ENCODE data around the gene TMEM235.
A peak's percentile ranks its signal among the peaks of the same experiment; 100 is the strongest.

TMEM235 gene

GRCh38 chr17:78255953-78256706 lies 24.7 kb downstream of the TMEM235 start:
- DNase-seq, result no peak

DNA sequence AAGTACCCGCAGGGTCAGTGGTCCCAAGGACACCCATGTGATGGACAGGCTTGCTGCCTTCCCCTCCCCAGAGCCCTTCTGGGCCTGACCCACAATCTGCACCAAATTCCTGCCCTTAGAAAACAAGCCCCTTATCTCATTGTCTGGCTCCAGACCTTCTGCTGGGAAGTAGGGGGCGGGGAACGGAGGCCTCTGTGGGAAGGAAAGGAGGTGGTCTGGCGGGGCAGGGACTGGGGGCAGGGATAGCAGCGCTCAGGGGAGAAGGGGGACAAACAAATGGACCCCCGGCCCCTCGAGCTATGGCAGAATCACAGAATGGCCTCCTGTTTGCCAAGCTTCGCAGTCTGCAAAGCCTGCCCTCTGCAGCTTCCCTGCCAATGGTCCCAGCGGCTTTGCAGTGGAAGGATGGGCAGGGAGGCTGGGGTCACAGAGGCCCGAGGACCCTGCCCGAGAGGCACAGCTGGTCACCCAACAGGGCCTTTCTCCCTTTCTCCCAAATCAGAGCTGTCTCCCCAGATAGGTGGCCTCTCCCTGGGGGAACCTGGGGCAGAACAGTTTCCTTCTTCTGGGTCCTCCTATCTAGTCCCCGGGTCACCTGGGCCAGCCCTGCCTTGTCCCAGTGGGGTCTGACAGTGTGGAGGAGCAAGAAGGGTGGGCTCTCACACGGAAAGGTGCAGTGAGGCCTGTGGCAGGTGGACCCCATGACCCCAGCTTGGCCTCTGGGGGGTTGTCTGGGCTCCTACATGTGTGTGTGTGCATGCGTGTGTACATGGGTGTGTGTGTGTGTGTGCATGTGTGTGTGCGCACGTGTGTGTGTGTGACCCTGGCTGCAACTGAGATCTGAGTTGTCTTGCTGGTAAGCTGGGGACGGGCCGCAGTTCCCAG lies 25.5 kb downstream of the TMEM235 start:
- no peak for DNase-seq

- DNase-seq, result peak; percentile 6
These were observed 26.4 kb downstream of the TMEM235 start for GRCh38 chr17:78257810-78258322.

DNA sequence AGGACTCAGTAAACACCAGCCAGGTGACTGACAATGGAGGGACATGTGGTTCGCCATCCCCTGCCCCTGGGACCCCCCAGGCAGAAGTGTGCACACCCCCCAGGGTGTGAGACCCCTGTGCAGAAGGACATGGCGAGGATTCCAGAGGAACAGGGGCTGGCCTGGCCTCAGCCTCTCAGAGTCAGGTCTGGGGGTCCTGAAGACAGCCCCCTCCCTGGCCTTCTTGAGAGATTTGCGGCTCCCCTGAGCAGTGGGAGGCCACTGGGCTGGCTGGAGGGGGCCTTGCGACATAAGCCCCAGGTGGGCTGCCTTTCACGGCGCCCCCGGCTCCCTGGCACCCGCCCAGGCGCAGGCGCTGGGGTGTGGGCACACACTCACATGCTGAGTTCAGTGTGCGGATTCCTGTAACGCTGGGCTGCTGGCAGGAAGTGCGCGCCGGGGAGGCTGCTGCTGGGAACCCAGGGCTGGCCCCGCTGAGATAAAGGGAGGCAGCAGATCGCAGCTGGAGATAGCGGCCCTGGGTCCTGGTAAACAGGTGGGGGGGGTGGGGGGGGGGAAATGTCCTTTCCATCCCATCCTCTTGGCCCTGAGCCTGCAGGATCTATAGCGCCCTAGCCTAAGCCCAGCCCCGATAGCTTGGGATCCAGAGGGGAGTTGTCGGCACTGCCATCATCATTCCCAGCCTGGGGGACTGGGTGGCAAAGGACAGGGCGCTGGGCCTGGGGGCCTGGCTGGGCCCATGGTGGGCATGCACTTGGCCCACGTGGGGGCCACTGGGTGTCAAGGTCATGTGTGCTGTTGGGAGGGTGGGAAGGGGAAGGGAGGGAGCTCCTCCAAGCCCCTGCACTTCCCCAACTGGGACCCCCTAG lies 27.1 kb downstream of the TMEM235 start:
- DNase-seq, result peak; percentile 60

- no peak for DNase-seq
These were observed 27.7 kb downstream of the TMEM235 start for GRCh38 chr17:78259192-78259554.

GRCh38 chr17:78263063-78263735 lies 31.8 kb downstream of the TMEM235 start:
- no peak for DNase-seq

- no peak for DNase-seq
These were observed 32.4 kb downstream of the TMEM235 start for GRCh38 chr17:78263736-78264340.

DNA sequence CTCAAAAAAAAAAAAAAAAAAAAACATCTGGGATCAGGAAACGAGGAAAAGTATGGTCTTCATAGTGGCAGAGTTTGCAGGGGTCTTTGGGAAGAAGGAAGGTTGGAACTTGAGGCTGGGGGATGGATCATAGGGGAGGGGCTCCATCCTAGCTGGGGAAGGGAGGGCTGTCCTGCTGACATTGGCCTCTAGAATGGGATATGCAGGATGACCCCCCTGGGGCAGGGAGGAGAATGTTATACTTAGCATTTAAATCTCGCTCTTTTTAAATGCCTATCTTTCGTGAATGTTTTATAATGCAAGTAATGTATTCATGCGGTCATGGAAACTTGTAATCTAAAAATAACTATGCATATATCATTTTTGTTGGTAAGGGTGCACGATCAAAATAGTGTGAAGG lies 33.2 kb downstream of the TMEM235 start:
- no peak for DNase-seq

- no peak for DNase-seq
These were observed 33.7 kb downstream of the TMEM235 start for GRCh38 chr17:78265121-78265520.

DNA sequence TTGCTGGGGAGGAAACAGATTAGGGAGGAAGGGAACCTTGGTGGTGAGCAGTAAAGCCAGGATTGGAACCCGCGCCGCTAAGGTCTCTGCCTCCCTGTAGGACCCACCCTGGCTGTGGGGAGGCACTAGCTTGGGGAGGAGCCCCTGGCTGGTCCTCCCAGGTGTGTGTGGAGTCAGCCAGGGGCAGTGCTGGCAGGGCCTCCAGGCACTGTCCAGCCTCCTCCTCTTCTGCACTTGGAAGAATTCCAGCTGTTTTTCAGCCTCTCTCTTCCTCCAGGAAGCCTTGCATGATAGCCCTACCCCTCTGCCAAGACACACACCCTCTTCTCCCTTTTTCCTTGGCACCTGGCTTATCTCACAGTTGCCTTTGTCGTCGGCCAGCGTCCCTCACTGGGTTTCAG lies 34.8 kb downstream of the TMEM235 start:
- no peak for DNase-seq

DNA sequence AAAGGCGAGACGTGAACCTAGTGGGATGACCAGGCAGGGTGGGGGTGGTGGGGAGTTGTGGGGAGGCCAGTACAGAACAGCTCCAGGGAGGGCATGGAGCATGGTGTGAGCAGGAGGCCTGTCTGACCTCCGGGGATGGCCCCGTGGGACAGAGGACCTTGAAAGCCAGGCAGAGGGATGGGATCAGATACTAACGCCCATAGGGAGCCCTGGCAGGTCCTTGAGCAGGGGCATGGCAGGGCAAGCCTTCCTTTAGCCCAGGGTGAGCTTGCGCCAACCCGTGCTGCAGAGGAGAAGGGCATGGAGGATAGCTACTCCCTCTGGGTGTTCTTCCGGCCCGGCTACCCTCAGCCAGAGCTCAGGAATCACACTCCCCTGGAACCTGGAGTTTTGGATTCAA lies 35.3 kb downstream of the TMEM235 start:
- no peak for DNase-seq

DNA sequence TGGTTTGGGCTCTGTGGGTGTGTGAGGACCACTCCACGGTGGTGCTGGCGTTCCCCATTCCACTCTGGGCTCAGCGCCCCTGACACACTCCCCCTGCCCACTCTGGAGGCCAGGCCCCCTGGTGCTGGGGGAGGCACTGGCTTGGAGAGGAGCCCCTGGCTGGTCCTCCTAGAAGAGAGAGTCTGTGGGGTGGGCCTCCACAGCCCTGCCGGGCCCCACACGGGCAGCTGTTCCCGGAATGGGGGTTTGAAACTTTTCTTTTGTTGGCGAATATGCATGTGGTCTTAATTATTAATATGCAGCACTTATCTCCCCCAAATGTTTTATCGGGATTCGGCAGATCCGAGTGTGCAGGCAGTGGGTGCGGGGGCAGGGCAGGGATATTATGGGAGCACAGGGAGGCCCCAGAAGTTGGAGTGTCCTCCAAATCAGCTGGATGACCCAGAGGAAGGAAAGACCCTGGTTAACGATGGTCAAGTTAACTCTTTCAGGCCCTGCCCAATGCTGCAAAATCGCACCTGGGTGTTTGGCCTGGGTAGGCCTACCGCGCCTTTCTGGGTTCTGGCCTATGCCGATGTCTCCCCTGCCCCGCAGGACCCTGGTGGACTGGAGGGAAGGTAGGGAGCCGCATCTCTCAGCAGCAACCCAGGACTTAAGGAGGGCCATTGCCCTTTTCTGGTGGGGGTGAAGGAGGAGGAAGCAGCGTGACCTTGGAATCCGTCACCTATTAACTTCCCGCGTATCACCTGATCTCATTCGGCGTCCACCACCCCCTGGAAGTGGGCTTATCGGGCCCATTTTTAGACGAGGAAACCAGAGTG lies 36.0 kb downstream of the TMEM235 start:
- DNase-seq, result no peak

DNA sequence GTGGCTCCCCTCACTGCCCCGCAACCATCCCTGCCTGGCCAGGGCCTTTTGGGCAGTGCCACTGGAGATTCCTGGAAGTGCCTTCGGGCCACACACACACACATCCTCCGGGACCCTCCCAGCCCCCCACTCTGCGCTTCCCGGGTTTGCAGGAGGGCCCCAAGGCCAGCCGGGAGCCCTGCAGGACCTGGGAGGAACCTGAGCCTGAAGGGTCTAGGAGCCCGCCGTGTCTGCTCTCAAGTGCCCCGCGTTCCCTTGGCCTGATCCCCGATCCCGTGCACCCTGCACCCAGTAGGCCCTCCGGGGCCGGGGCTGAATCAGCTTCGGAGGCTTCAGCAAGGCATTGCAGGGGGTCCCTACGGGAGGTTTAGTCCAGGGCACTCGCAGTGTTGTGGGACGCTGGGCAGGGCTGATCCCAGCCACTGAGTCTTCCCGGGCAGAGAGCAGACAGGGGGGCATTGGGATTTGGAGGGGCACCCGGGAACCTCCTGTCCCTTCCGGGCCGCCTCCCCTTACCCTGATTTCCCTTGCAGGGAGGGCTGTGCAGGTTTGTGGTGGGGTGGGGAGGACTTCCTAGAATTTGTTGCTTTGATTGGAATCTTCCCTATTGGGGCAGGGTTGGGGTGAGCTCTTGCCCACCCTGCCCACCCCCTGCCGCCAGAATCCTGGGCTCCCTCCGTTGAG lies 36.9 kb downstream of the TMEM235 start:
- no peak for DNase-seq

DNA sequence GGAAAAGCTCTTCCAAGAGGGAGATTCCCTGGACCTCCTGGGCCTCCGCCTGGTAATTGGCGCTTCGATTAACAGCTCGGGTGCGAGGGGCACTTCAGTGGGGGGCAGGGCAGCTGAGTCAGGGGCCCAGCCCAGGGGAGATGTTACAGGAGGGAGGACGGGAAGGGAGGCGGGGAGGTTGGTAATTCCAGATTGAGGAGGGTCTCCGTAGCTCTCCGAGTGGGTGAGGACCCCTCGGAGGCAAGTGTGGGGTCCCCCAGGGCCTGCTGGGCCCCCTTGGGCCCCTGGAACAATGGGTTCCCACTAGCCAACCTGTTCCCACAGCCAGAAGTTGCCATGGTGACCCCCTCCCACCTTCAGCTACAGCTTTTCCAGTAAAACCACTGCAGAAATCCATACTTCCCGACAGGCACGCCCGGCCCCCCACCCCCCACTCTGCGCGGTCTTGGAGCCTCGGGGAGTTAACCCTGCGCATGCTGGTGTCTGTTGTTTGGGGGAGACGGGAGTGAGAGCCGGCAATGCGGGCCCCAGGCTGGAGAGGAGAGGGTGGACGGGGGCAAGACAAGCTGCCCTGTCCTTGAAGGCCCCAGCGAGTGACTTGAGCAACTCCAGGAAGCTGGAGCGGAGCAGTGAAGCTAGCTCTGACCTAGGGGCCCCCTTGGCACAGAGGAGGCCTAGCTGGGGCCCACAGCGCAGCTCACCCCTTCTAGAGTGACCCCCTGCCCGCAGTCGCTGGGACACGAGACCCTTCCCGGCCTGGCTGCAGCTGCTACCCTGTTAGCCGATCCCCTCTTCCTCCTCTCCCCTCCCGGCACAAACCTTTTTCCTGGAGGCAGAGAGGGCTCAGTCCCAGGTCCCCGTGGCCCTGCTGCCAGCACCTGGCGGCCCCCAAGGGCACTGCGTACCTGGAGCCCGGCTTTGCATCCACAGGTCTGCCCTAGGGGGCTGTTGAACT lies 37.8 kb downstream of the TMEM235 start:
- DNase-seq, result no peak

DNA sequence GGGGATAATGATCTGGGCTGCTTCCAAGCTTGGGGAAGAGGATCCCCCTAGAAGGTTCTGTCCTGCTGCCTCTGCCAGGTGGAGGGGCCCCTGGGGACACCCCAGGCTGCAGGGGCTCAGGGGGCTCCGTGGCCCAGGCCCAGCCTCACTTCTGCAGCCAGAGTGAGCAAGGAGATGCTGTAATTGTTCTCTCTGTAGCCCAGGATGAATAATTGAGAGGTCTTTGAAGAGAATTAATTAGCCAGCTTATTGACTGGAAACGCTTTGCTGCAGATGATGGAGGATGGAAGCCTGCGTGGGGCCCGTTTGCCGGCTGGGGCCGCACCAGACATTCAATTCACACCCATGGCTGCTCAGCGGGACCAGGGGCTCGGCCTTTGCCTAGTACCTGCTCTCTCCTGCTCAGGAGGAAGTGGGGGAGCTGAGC lies 38.5 kb downstream of the TMEM235 start:
- DNase-seq, result no peak

DNA sequence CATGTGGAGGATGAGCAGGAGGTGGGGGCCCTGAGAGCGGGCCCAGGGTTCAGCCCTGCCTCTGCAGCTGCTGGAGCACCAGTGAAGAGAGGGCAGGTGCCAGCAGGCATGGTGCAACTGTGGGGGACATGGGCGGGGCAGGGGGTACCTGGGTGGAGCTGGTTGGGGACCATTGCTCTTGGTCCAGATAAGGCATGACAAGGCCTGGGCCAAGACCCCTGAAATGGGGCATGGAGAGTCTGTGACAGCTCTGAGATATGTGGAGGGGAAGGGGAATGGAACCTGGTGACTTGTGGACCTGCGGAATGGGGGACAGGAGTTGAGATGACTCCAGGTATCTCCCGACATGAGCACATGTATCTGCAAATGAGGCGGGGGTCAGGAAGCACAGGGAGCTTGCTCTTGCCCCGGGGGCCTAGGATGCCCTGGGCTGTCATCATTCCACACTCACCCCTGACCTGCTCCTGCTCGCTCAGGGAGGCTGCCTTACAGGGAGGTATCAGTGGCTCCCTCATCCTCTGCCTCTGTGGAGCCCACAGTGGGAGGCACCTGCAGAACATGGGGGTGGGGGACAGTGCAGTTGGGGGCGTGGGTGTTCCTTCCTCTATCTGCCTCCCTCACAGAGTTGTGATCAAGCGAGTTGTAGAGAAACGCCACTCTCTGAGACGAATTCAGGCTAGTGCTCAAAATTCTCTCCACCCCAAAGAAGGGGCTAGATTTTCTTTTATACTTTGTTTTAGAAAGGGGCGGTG lies 40.2 kb downstream of the TMEM235 start:
- no peak for DNase-seq

- DNase-seq, result peak; percentile 35
These were observed 40.9 kb downstream of the TMEM235 start for GRCh38 chr17:78272181-78272913.

DNA sequence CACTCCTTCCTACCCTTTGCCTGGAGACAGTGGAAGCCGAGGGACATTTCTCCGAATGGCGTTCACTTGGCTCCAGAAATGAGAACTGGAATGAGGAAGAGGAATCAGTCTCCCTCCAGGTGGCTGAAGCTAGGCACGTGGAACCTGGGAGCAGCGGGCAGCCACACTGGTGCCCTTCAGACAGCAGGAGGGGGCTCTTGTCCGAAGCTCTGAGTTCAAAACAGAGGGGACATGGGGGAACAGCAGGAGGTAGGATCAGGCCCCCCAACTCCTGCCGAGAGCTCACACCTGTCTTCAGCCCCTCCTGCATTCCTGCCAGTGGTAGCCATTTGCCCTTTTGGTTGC lies 41.5 kb downstream of the TMEM235 start:
- no peak for DNase-seq
